HG03558 (cell line): ENCODE results near the gene MT1A.
"Not testable (repeated sequence)": the region's sequence is repeated elsewhere in the genome, so short reads cannot be mapped to it uniquely, and the experiment has no call there.

Source experiments
- ATAC-seq: cut with Tn5 transposase; IDR thresholded peaks from one replicate; pipeline ENCODE4 v1.9.1; 2021; ENCODE audit warnings: moderate number of reproducible peaks; ENCODE audit not compliant: unreplicated experiment; ENCODE audit errors: extremely low read depth

The MT1A gene

DNA sequence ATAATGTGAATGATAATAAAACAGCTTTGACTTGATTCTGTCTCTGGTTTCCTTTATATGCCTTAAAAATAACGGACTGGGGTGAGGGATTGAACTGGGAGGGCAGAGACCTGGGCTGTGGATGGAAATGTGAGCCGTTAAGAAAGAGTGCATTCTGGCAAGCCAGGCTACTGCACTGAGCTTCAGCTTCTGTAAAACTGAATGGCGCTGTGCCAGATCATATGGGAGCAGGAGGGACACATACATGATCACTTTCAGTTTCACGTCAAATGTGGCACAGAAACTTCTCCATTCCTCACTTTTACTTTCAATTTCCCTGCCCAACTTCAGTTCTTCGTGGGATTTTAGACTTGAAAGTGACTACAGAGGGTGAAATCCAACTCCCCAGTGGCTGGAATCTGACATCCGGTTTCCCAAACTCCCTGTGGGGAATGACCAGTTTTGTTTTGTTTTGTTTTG lies 29.0 kb upstream of the MT1A start:
- ATAC-seq: peak; percentile 41

DNA sequence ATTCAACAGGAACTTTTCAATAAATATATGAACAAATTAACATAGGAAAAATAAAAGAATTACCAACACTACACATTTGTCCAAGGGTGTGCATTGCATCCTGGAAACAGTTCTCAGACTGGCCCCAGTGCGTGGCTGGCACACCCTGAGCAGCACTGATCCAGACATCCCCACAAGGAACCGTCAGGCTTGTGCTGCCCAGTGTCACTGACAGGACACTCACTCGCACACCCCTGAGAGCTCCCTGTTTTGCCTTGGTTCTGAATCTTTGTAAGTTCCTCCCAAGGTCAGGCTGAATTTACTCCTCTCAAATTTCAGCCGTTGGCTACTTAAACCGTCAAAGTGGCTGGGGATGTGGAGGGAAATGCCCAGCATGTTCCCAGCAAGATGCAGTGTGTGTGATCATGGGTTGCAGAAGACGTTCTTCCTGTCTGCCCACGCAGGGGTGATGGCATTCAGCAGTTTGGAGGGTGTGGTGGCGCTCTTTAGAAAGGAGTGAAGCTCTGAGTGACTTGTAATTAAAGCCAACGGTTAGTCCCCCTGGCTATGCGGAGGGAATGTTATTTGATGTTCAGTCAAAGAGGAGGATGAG lies 28.4 kb upstream of the MT1A start:
- ATAC-seq: no peak

DNA sequence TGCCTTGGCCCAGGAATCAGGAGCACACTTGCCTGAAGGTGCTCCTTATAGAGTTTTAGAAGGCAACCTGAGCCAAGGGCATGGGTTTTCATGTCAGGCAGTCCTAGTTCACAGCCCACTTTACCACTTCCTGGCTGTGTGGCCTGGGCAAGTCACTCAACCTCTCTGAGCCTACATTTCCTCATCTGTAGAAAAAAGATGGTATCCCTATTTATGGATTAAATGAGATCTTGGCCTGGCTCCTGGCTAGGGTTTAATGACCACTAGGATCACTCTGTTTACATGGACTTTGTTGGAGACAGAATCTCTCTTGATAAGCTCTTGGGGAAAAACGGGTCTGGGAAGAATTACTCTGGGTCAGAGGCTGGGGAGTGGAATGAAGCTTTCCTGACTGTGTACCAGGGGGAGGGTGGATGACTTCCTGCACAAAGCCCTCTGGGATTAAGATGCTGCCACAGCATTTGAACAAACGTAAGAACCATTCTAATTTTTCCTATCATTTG lies 27.8 kb upstream of the MT1A start:
- ATAC-seq: no peak

DNA sequence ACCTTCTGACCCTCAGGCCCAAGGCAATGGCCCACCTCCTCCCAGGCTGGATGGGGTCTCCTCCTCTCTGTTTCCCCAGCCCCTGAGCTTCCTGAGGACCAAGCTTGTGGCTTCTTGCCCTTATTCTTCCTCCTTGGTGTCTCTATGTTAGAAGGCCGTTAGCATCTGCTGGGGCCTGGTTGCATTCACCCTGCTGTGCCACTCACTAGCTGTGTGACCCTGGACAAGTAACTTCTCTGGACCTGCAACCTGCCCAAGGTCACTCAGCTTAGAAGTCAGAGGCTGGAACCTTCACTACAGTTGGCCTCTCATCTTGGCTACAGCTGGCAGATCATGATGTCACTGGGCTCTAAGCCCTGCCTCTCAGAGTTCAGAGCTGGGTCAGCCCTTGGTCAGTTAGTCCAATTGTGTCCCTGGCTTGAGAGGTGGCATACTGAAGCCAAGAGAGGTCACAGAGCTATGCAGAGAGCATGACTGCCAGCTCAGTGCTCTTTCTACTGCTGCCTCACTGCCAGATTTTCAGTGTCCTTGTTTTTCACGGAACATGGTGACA lies 27.1 kb upstream of the MT1A start:
- ATAC-seq: no peak

DNA sequence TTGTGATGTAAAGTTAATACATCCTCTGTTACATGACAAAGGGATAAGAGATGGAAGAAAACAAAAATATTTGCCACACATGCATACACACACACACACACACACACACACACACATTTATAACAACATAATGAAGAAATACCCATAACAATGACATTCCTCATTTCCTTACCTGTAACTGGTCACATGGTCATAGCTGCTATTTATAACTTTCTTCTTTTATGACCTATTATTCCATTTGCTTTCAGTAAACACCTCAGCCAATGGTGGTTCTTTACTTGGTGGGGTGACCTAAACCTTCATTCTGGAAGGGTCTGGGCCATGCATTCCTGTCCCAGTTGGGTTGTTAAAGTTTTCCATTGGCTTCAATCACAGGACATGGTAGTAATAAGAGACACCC lies 24.8 kb upstream of the MT1A start:
- no peak for ATAC-seq

DNA sequence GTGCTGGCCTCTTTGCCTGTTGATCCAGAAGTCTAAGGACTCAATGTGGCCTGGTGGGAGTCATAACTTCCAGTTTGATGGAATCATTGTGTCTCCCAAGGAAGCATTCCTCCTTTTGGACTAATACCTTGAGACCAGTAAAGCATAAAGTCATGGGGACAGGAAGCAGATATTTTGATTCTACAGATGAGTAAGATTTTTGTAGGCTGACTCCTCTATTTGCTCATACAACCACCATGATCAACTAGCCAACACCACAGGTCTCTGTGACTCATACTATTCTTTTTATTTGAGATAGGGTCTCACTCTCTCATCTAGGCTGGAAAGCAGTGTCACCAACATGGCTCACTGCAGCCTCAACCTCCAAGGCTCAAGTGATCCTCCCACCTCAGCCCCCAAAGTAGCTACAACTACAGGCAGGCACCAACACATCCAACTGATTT lies 23.9 kb upstream of the MT1A start:
- no peak for ATAC-seq

DNA sequence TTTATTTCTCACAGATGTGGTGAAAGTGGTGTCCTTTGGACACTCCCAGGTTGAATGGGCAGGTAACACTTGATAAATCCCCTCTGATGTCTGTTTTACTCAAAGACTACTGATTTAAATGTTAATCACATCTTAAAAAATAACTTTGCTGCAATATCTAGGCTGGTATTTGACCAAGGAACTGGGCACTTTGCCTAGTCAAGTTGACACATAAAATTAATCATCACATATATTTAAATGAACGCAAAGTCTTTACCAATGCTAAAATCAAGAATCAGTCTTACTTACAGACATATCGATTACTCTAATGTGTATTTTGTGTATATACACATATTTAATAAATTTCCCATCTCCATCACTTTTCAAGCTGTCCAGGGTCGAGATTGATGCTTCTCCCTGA lies 23.1 kb upstream of the MT1A start:
- no peak for ATAC-seq

DNA sequence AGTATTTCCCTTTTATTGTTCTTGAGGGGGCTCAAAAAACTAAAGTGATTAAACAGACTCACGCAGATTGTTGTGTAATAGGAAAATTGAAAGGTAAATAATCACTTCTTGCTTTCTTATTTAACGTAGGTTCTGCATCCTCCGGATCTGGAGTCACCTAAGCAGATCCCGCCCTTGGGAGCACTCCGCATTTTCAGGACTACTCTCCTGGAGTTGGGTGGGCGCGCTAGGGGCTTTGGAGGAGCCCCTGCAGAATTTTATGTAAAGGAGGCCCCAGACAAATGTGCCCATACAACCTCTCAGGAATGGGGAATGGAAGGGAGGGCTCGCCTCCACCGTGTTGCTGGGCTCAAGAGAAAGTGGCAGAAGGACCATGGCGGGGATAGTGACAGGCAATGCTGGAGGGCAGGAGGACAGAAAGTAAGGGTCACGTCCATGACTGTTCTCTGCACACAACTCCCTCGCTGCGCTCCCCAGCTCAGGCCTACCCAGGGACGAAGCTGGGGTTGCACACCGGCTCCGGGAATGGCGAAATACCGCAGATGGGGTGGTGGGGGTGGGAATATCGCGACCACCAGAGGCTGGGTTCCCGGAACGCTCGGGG lies 21.8 kb upstream of the MT1A start:
- ATAC-seq: no peak

DNA sequence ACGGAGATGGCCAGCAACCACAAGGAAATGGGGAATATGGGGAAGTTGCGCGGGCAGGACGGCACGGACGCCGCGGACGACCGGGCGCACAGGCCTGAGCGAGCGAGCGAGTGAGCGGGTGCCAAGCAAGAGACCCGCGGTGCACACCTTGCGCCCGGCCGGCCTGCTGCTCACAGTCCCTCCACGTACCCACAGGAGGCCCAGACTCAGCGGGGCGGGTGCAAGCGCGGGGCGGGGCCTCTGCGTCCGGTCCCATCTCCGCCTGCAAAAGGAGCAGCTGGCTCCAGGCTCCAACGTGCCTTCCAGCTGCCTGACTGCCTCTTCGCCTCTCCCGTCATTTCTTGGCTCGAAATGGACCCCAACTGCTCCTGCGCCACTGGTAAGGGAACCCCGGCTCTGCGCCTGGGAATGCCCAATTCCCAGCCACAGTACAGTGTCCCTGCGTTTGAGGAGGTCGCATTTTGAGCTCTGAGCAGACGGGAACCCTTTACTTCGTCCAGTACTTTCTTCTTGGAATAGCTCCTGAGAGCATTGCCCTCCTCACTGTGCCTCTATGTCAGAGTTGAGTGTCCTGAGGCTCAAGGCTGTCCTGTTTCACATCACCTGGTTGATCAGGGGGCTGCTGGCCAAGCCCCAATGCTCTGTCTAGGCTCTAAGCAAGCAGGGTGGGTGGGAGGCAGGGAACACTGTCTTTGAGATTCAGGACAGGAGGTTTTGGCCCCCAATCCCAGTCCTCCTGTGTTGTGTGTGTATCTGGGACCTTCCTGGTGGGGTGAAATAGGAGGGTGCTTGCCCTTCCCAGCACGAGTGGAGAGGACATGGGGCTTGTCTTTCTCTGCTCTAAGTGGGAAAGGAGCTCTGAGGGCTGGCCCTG lies 21.0 kb upstream of the MT1A start:
- ATAC-seq: no peak

DNA sequence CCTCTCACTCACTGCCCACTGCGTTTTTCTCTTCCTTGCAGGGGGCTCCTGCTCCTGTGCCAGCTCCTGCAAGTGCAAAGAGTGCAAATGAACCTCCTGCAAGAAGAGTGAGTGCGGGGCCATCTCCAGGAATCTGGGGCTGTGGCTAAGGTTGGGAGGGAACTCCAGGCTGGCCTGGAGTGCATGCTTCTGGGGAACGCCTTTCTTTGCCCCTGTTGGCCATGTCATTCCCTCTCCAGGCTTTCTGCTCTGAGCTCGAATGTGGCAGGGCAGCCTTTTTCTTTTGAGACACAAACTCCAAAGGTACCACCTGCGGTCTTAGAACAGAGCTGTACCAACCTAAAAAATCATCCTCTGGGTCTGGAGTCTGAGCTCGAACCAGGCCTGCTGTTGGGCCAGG lies 20.3 kb upstream of the MT1A start:
- ATAC-seq: no peak

DNA sequence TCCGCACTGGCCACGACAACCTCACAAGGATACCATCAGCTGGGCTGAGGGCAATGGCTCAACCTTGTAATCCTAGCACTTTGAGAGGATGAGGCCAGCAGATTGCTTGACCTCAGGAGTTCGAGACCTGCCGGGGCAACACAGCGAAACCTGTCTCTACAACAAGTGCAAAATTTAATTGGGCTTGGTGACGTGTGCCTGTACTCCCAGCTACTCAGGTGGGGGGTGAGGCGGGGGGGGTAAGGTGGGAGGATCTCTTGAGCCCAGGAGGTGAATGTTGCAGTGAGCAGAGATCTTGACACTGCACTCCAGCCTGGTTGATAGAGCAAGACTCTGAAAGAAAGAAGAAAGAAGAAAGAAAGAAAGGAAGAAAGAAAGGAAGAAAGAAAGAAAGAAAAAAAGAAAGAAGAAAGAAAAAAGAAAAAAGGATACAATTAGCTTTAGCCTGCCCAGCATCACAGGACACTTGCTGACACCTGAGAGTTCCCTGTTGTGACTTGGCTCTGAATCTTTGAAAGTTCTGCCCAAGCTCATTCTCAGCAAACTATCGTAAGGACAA lies 18.0 kb upstream of the MT1A start:
- no peak for ATAC-seq

DNA sequence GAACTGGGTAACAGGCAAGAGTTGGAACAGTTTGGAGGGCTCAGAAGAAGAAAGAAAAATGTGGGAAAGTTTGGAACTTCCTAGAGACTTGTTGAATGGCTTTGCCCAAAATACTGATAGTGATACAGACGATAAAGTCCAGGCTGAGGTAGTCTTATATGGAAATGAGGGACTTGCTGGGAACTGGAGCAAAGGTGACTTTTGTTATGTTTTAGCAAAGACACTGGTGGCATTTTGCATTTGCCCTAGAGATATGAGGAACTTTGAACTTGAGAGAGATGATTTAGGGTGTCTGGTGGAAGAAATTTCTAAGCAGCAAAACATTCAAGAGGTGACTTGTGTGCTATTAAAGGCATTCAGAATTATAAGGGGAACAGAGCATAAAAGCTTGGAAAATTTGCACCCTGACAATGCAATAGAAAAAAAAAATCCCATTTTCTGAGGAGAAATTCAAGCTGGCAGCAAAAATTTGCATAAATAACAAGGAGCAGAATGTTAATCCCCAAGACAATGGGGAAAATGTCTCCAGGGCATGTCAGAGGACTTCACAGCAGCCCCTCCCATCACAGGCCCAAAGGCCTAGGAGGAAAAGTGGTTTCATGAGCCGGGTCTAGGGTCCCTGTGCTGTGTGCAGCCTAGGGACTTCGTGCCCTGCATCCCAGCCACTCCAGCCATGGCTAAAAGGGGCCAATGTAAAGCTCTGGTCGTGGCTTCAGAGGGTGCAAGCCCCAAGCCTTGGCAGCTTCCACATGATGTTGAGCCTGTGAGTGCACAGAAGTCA lies 16.6 kb upstream of the MT1A start:
- not testable (repeated sequence) for ATAC-seq

DNA sequence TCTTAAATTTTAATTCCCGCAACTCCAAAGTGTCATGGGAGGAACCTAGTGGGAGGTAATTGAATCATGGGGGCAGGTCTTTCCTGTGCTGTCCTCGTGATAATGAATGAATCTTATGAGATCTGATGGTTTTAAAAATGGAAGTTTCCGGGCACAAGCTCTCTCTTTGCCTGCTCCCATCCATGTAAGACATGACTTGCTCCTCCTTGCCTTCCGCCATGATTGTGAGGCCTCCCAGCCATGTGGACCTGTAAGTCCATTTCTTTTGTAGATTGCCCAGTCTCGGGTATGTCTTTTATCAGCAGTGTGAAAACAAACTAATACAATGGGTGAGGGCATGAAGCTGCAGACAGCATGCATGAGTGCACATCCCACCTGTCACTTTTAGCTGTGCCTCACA lies 15.3 kb upstream of the MT1A start:
- ATAC-seq: not testable (repeated sequence)

DNA sequence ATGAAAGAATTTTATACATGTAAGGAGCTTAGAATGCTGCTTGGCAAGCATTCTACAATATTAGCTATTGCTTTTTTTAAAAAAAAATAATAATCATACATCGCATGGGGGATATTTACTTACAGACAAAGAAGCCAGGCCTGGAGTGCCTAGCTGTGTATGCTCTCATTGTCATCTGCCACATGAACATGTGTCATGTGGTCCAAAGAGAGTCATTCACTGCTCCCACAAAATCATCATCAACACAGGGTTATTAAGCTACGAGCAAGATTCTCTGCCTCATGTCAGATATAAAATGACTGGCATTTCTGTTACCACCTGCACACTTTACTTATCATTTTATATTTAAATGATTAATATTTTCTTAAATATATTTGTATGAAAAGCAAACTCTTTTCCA lies 14.8 kb upstream of the MT1A start:
- no peak for ATAC-seq

DNA sequence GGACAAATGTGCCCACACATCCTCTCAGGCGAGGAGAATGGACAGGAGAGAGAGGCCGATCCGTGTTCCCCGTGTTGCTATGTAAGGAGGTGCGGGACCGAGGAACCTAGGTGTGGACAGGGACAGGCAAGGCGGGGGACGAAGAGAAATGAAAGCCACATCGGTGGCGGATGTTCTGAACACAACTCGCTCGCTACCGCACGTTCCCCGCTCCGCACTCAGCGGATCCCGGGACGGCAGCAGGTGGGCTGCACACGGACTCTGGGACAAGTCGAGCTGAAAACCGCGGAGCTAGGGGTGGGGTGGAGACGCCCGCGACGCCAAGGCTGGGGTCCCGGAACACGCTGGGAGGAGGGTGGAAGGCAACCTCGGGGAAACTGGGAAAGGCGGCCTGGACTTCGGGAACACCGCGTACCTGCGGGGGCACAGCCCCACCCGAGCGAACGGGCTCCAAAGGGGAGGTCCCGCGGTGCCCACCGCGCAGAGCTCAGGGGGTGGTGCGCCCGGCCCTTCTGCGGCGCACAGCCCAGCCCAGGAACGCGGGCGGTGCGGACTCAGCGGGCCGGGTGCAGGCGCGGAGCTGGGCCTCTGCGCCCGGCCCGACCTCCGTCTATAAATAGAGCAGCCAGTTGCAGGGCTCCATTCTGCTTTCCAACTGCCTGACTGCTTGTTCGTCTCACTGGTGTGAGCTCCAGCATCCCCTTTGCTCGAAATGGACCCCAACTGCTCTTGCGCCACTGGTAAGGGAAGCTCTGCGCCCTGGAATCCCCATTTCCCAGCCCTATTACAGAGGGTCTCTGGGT lies 13.1 kb upstream of the MT1A start, which contains the start of gene MT1E:
Gene MT1E, plus strand, starts transcription at position 642 of the 803 bp plus-strand sequence. Its CDS starts 71 bp downstream, at position 713.
- ATAC-seq: no peak

DNA sequence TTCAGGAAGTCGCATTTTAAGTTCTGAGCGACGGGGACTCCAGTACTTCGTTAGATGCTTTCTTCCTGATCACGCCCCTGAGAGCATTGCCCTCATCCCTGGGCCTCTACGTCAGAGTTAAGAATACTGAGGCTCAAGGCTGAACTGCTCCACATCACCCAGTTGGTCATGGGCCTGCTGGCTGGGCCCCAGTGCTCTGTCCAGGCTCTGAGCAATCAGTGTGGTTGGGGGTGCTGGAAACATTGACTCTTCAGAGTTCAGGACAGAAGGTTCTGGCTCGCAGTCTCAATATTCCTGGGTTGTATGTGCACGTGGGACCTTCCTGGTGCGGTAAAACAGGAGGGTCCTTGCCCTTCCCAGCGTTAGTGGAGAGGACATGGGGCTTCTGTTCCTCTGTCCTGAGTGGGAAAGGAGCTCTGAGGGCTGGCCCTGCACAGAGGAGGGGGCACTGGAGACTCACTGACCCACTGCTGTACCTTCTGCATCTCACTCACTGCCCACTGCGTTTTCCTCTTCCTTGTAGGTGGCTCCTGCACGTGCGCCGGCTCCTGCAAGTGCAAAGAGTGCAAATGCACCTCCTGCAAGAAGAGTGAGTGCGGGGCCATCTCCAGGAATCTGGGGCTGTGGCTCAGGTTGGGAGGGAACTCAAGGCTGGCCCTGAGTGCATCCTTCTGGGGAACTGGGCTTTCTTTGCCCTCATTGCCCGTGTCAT lies 12.4 kb upstream of the MT1A start:
- ATAC-seq: no peak

DNA sequence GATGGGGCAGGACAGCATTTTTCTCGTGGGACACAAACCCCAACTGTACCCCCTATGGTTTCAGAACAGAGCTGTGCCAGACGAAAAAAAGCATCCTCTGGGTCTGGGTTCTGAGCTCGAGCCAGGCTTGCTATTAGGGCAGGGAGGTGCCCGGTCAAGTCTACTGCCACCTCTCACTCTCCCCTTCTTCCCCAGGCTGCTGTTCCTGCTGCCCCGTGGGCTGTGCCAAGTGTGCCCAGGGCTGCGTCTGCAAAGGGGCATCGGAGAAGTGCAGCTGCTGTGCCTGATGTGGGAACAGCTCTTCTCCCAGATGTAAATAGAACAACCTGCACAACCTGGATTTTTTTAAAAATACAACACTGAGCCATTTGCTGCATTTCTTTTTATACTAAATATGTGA lies 11.8 kb upstream of the MT1A start:
- no peak for ATAC-seq
